ENCODE data around the gene GTPBP2. TPM values are rescaled to one million over a fixed set of nuclear protein-coding genes. Genes with fewer than 3 reads are reported as not detected.

Gene GTPBP2
- total and polyA plus RNA-seq, 2 of the 8 experiments (the other 6 are each of a cell fraction or from before 2014, with no cell fraction given), result 58.3 to 86.1 TPM

DNA sequence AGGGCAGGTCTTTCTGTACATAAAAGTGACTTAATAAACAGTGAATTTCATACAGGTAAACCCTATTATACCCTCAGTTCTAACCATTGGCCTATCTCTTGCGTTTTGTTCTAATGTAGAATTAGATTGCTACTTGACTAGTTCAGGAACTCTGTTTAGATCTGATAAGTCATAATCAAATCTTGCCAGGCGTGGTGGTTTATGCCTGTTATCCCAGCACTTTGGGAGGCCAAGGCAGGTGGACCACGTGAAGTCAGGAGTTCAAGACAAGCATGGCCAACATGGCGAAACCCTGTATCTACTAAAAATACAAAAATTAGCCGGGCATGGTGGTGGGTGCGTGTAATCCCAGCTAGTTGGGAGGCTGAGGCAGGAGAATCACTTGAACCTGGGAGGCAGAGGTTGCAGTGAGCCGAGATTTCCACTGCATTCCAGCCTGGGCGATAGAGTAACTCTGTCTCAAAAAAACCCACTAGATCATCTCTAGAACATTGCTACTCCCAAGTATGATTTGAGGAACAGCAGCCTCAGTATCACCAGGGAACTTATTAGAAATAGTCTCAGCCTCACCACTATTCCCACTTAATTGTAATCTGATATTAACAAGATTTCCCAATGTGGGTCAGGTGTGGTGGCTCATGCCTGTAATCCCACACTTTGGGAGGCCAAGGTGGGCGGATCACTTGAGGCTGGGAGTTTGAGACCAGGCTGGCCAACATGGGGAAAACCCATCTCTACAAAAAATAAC lies 12.2 kb downstream of the GTPBP2 start:
- no peaks in the 10 kb centered on the region for H3K23me2 ChIP-seq (ENCODE audit: low read depth, low read length)
- H3K18ac ChIP-seq (ENCODE audit: extremely low read depth, low read length), result no peak overlapping the region
- no peak overlapping the region for H2BK20ac ChIP-seq (ENCODE audit: low read length)
- no peak overlapping the region for H3K14ac ChIP-seq (ENCODE audit: insufficient read length)
- no peaks in the 10 kb centered on the region for H3K4me1 ChIP-seq (replicated peaks in 1 of 4; ENCODE audit: control insufficient read depth in 3 of 4, insufficient read depth in 4 of 4, low read length in 3 of 4)
- H4K8ac ChIP-seq (ENCODE audit: extremely low read depth, insufficient read depth, low read length), result no peak overlapping the region
- POLR2A ChIA-PET (ENCODE audit: partially characterized antibody), result interaction anchor here (1.3 to 4.0 kb wide), 4 partner anchors 8 to 52 kb away, joined by 4 to 20 read pairs (median 10); partner anchors contain the start of genes GTPBP2 and RSPH9
- H3K4me3 ChIP-seq (ENCODE audit: extremely low read depth in 1 of 4, insufficient read depth in 2 of 4, low read depth in 3 of 4, low read length in 4 of 4), result no peak overlapping the region
- no peak overlapping the region for H2AFZ ChIP-seq (ENCODE audit: low read length)
- no peak overlapping the region for H2BK5ac ChIP-seq (ENCODE audit: low read depth, low read length)
- no peak overlapping the region for H3K23ac ChIP-seq (ENCODE audit: insufficient read length)
- peaks cover 9 to 28% (median 23%) of the 10 kb centered on the region in 4 experiments; a peak in 7 of 8 replicates for H3K36me3 ChIP-seq (ENCODE audit: control insufficient read depth in 2 of 4, insufficient read depth in 4 of 4, low read length in 3 of 4)
- H3K56ac ChIP-seq (replicated peaks; ENCODE audit: insufficient read length, low read depth, low read length), result no peak overlapping the region
- no peak overlapping the region for H3K4ac ChIP-seq (replicated peaks; ENCODE audit: insufficient read length, low read depth, low read length)
- H3K4me2 ChIP-seq (ENCODE audit: insufficient read depth in 1 of 2, low read depth in 2 of 2, low read length in 2 of 2), result no peak overlapping the region
- no peak overlapping the region for H2AK5ac ChIP-seq (ENCODE audit: low read depth, low read length)
- H3K79me1 ChIP-seq (ENCODE audit: low read depth, low read length), result no peaks in the 10 kb centered on the region
- DNase-seq (ENCODE audit: low read depth in 1 of 2, low spot score in 2 of 2) (no peak), FAIRE-seq (no peak)
- no peak overlapping the region for H2BK120ac ChIP-seq (replicated peaks; ENCODE audit: low read depth, low read length)
- H3K27ac ChIP-seq (ENCODE audit: low read depth, low read length), result no peak overlapping the region
- H2BK12ac ChIP-seq (ENCODE audit: low read depth, low read length), result no peak overlapping the region
- no peak overlapping the region for H4K5ac ChIP-seq (ENCODE audit: insufficient read length, low read depth, low read length)
- 0 out of 3 replicates have a peak, but pooled peaks of 1 of the 2 experiments have one; percentile 19 for TF ChIP-seq POLR2A (IDR thresholded peaks at IDR 0.05; ENCODE audit: control extremely low read depth in 1 of 2, low read depth in 2 of 2, low read length in 2 of 2)
- TF ChIP-seq FOSL1 (IDR thresholded peaks at IDR 0.05; ENCODE audit: insufficient read depth, low read depth, low read length), result no peak
- 93% methylated on average over 9 of the region's 9 CpGs; no CpG with 5 or more reads in 1 of the 2 experiments for WGBS, 2 experiments (ENCODE audit: extremely low coverage in 1 of 2, insufficient coverage in 1 of 2, insufficient read length in 1 of 2, insufficient replicate concordance in 2 of 2, low coverage in 1 of 2, low lambda C conversion rate in 2 of 2, missing lambda C conversion rate in 1 of 2)
- no peak overlapping the region for H3K9ac ChIP-seq (replicated peaks in 1 of 4; ENCODE audit: extremely low read depth in 1 of 4, low read depth in 3 of 4, low read length in 3 of 4)
- H3K9me3 ChIP-seq (ENCODE audit: insufficient read depth in 2 of 2, low read depth in 1 of 2, low read length in 1 of 2), result no peaks in the 10 kb centered on the region
- no peaks in the 10 kb centered on the region for H3K79me2 ChIP-seq (ENCODE audit: control insufficient read depth in 1 of 2, insufficient read depth in 2 of 2, low read length in 2 of 2)
- CTCF ChIA-PET (ENCODE audit: partially characterized antibody), result interaction anchor here (1.0 to 5.4 kb wide), 3 partner anchors 9 to 145 kb away, joined by 3 to 22 read pairs (median 4); no protein-coding TSS in a partner anchor
- H4K91ac ChIP-seq (replicated peaks; ENCODE audit: insufficient read length, low read length), result no peak overlapping the region
- H2BK15ac ChIP-seq (ENCODE audit: low read length), result no peak overlapping the region
- H3K27me3 ChIP-seq (replicated peaks in 1 of 4; ENCODE audit: control insufficient read depth in 3 of 4, extremely low read depth in 1 of 4, insufficient read depth in 3 of 4, low read length in 3 of 4), result no peaks in the 10 kb centered on the region
- H4K20me1 ChIP-seq (replicated peaks in 1 of 2; ENCODE audit: control insufficient read depth in 1 of 2, insufficient read depth in 2 of 2, low read length in 2 of 2), result peaks cover 4 to 8% of the 10 kb centered on the region in 2 experiments
